Panc1 (cell line): ENCODE results near the gene TLR6. TPM values are rescaled to one million over a fixed set of nuclear protein-coding genes. Genes with fewer than 3 reads are reported as not detected.

ENCODE experiments used
- ATAC-seq: fragments of 200-7000 bp; cut with Tn5 transposase; 2 replicates; pipeline ENCODE4 v1.9.1; 2020; ENCODE audit warnings: mild to moderate bottlenecking, moderate library complexity
- Bru-seq: library from RNA; stranded (reverse); fragments of 400-500 nt; gene quantifications from one replicate; lab custom pipeline; 2021; lab: Mats Ljungman, UMichigan
- BruChase-seq, 2 experiments: library from RNA; stranded (reverse); fragments of 400-500 nt; gene quantifications; one replicate each; lab custom pipeline; 2021; lab: Mats Ljungman, UMichigan
- BruUV-seq: library from RNA; stranded (reverse); fragments of 400-500 nt; replicated peaks from 2 replicates; lab custom pipeline; 2021; lab: Mats Ljungman, UMichigan
- CTCF ChIA-PET: fragments of 300-600 bp; sonication (Branson Sonifier 250); formaldehyde crosslinking; loops from one replicate; lab custom pipeline; 2022; ENCODE audit warnings: antibody characterized with exemption; lab: Charles Lee
- POLR2A ChIA-PET: fragments of 300-600 bp; sonication (Branson Sonifier 250); formaldehyde crosslinking; loops from one replicate; lab custom pipeline; 2022; ENCODE audit warnings: antibody characterized with exemption; lab: Charles Lee
- DNase-seq: peaks from one replicate; pipeline ENCODE4 v3.0.0-alpha.2; 2010; ENCODE audit warnings: low read depth, low spot score
- H3K27ac ChIP-seq: 2 replicates; pipeline ENCODE4 v1.5.1; 2011; ENCODE audit warnings: mild to moderate bottlenecking, low read length, inconsistent platforms
- H3K27me3 ChIP-seq: fragments of 200-500 bp; sonication (Bioruptor generic); 2 replicates; pipeline ENCODE4 v1.6.0; 2014; ENCODE audit warnings: low read length, inconsistent platforms; ENCODE audit not compliant: control insufficient read depth, insufficient read depth
- H3K36me3 ChIP-seq: fragments of 200-500 bp; sonication (Bioruptor generic); 2 replicates; pipeline ENCODE4 v1.5.1; 2014; ENCODE audit warnings: inconsistent platforms, mild to moderate bottlenecking, low read length, moderate library complexity; ENCODE audit not compliant: control insufficient read depth, insufficient read depth
- H3K4me1 ChIP-seq: 2 replicates; pipeline ENCODE4 v1.5.1; 2011; ENCODE audit warnings: inconsistent platforms, mild to moderate bottlenecking, low read length, moderate library complexity; ENCODE audit not compliant: control insufficient read depth, insufficient read depth
- H3K4me3 ChIP-seq, 2 experiments: 2 replicates each; pipeline ENCODE4 v1.5.1; 2011 to 2012; ENCODE audit warnings: low read depth in 2 of 2, low read length in 2 of 2, mild to moderate bottlenecking in 2 of 2, inconsistent platforms in 1 of 2, moderate library complexity in 1 of 2
- H3K9me3 ChIP-seq: fragments of 200-500 bp; sonication (Bioruptor generic); 2 replicates; pipeline ENCODE4 v1.5.1; 2014; ENCODE audit warnings: low read depth, mild to moderate bottlenecking, inconsistent platforms, low read length, moderate library complexity; ENCODE audit not compliant: control insufficient read depth, insufficient read depth
- CTCF ChIP-seq: fragments of 450-650 bp; IDR thresholded peaks from 2 replicates; pipeline ENCODE4 v1.5.1; 2017; ENCODE audit warnings: mild to moderate bottlenecking
- POLR2AphosphoS5 ChIP-seq: IDR thresholded peaks from 2 replicates; pipeline ENCODE4 v1.6.1; 2012; ENCODE audit warnings: mild to moderate bottlenecking, low read depth, low read length, moderate library complexity
- REST ChIP-seq, 2 experiments: IDR thresholded peaks; 2 replicates each; pipeline ENCODE4 v1.6.1; 2011 to 2012; ENCODE audit warnings: low read depth in 2 of 2, control low read depth in 1 of 2, low read length in 1 of 2, mild to moderate bottlenecking in 1 of 2, moderate library complexity in 1 of 2; ENCODE audit not compliant: insufficient read depth in 1 of 2
- SIN3A ChIP-seq: IDR thresholded peaks from 2 replicates; pipeline ENCODE4 v1.6.1; 2012; ENCODE audit warnings: low read depth, mild to moderate bottlenecking, low read length, moderate library complexity, borderline replicate concordance; ENCODE audit not compliant: insufficient read depth
- TCF7L2 ChIP-seq: IDR thresholded peaks from 2 replicates; pipeline ENCODE4 v1.6.1; 2011; ENCODE audit warnings: mild to moderate bottlenecking, low read depth, low read length, inconsistent platforms
- in situ Hi-C: cut with HindIII; loops from 2 replicates; pipeline ENCODE4 v1.10.0; 2016; ENCODE audit warnings: low sequenced_read_pairs, low pct_unique_long_range_greater_than_20kb
- intact Hi-C: fragments of 100-400 bp; cut with micrococcal nuclease; formaldehyde crosslinking; loops from one replicate; pipeline ENCODE4 v1.10.0; 2022; ENCODE audit not compliant: unreplicated experiment
- long read RNA-seq: library from polyadenylated mRNA; unstranded; transcript quantifications from one replicate; pipeline ENCODE4 v2.0.0, GENCODE V29; 2021; ENCODE audit not compliant: unreplicated experiment
- polyA plus RNA-seq: library from polyadenylated mRNA; unstranded; fragments of >200 nt; gene quantifications from one replicate; pipeline ENCODE4 v1.2.1, GENCODE V29; 2012; ENCODE audit warnings: missing spikeins; ENCODE audit not compliant: insufficient read length
- total RNA-seq: library from RNA; stranded (reverse); gene quantifications from one replicate; pipeline ENCODE4 v1.2.1, GENCODE V29; 2021; ENCODE audit not compliant: unreplicated experiment

Gene TLR6, protein sequence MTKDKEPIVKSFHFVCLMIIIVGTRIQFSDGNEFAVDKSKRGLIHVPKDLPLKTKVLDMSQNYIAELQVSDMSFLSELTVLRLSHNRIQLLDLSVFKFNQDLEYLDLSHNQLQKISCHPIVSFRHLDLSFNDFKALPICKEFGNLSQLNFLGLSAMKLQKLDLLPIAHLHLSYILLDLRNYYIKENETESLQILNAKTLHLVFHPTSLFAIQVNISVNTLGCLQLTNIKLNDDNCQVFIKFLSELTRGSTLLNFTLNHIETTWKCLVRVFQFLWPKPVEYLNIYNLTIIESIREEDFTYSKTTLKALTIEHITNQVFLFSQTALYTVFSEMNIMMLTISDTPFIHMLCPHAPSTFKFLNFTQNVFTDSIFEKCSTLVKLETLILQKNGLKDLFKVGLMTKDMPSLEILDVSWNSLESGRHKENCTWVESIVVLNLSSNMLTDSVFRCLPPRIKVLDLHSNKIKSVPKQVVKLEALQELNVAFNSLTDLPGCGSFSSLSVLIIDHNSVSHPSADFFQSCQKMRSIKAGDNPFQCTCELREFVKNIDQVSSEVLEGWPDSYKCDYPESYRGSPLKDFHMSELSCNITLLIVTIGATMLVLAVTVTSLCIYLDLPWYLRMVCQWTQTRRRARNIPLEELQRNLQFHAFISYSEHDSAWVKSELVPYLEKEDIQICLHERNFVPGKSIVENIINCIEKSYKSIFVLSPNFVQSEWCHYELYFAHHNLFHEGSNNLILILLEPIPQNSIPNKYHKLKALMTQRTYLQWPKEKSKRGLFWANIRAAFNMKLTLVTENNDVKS
- total RNA-seq (1.1 TPM), Bru-seq, nascent RNA (percentile 45 among the genes with signal in this experiment), BruChase-seq, experiment 1, labeled RNA remaining after a 2-hour chase (percentile 51 among the genes with signal in this experiment), BruChase-seq, experiment 2, labeled RNA remaining after a 6-hour chase (percentile 53 among the genes with signal in this experiment)
- 0.29 TPM for polyA plus RNA-seq
- long read RNA-seq: 0 reads

DNA sequence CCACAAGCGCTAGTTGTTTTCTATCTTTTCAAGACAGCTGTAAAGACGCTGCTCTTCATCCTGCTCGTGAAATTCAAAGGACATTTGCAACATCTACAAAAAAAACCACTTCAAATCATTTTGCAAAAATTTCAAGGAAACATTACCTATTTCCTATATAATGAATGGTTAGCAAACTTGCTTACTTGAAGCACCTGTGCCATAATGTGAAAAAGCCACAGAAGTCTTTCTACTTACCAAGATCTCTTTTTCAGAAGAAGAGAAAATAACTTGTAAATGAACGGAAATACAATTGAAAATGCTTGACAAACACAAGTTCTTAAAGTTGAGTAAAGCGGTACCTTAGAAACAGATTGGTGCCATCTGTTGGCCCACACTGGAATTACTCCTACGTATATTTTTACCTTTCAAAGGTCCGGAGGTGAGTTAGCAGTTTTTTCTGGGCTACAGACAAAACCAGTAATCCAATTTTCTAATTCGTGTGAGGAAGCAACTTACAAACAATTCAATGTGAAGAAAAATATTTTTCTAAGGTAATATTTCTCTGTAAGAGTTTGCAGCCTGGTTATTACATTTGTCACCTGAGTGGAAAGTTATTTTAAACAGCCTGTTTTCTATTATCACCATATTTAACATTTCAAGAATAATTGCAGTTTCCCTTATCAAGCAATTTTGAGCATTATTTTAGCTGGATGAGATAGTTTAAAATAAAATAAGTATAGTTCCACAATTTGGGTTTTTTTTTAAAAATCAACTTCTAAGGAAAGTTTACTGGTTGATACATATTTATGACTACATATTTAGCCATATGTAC is at the start of gene TLR6:
Gene TLR6 (minus strand): TSS at position 294 of the 814 bp plus-strand sequence. CDS start 27,344 bp downstream, outside the sequence.
- DNase-seq (peak; percentile 83), ATAC-seq (peak; percentile 45; the same call in 1 of the 2 replicates)
- H3K27me3 ChIP-seq: no peaks in the 10 kb centered on the region
- peaks cover 19% of the 10 kb centered on the region for H3K4me1 ChIP-seq
- H3K9me3 ChIP-seq: no peaks in the 10 kb centered on the region
- peak within 1 kb of the TSS; percentile 82 for H3K27ac ChIP-seq
- H3K4me3 ChIP-seq: peak within 1 kb of the TSS; percentile 27 to 54
- TF ChIP-seq CTCF (peak; percentile 71; the same call in 1 of the 2 replicates), POLR2AphosphoS5 (no peak)
- CTCF ChIA-PET: interaction anchor here (0.8 to 1.1 kb wide), 2 partner anchors 74 to 98 kb away, joined by 3 to 4 read pairs; partner anchors contain the start of gene TLR10
- POLR2A ChIA-PET: no interaction called here
- H3K36me3 ChIP-seq: no peaks in the 10 kb centered on the region
- BruUV-seq: no TSS peak
- in situ Hi-C loops: no loop called here
- intact Hi-C loops: loop anchor here (2.0 kb wide), 1 partner anchor 96 kb away; no protein-coding TSS in a partner anchor

DNA sequence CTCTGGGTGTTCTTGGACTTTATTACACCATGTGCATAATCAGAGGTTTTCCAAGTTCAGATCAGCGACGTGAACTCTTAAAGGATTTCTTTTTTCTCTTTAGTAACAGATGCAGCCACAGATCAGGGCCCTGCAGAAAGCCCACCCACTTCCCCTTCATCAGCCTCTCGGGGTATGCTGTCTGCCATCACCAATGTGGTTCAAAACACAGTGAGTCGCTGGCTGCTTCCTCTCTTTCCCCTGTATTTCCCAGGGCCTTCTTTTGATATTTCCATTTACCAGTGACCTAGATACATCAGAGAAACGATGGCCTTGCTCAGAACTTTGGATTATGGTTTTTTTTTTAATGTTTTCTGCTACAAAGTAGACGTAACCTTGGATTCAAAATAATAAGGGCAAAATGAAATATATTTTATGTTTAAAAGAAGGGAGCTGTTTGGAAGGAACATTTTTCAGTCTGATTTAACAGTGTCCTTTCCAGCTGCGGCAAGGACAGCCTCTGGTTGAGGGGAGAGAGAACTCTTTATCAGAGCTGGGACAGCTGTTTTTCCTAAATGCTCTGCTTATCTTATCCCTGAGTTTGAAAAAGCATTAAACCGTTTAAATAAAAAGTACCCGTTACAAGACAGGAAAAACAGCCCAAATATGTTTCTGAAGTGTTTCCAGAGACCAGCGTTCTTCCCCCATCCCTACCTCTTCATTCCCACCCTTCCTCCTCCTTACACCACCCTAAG is 49.2 kb upstream of the TLR6 start:
- H3K27me3 ChIP-seq: no peaks in the 10 kb centered on the region
- no peak overlapping the region for H3K4me3 ChIP-seq
- ATAC-seq (no peak), DNase-seq (no peak)
- no peaks in the 10 kb centered on the region for H3K4me1 ChIP-seq
- intact Hi-C loops: no loop called here
- 0 out of 2 replicates have a peak overlapping the region, but pooled peaks have one; percentile 51 for H3K27ac ChIP-seq
- TF ChIP-seq CTCF: no peak
- no peak for TF ChIP-seq REST (IDR thresholded peaks at IDR 0.05; ENCODE audit: insufficient read depth in 1 of 2, low read depth in 2 of 2, low read length in 1 of 2)
- TF ChIP-seq POLR2AphosphoS5: no peak
- no peak for TF ChIP-seq TCF7L2
- TF ChIP-seq SIN3A: no peak
- BruUV-seq: no TSS peak
- ChIA-PET POLR2A (interaction anchor here (0.7 kb wide), 1 partner anchor 195 kb away, joined by 5 read pairs; no protein-coding TSS in a partner anchor), CTCF (interaction anchor here (0.7 kb wide), 1 partner anchor 139 kb away, joined by 3 read pairs; no protein-coding TSS in a partner anchor)
- in situ Hi-C loops: no loop called here
- no peaks in the 10 kb centered on the region; the same call in 1 of the 2 replicates for H3K36me3 ChIP-seq
- no peaks in the 10 kb centered on the region for H3K9me3 ChIP-seq
